PC-9 (cell line): ENCODE data around the gene SSR4. TPM values are rescaled to one million over a fixed set of nuclear protein-coding genes. Genes with fewer than 3 reads are reported as not detected.

Source experiments
- BruUV-seq: library from RNA; stranded (reverse); fragments of 400-500 nt; replicated peaks from 2 replicates; lab custom pipeline; 2021; lab: Mats Ljungman, UMichigan
- CTCF ChIA-PET: fragments of 300-600 bp; sonication (Branson Sonifier 250); formaldehyde crosslinking; loops from one replicate; lab custom pipeline; 2022; ENCODE audit warnings: antibody characterized with exemption; lab: Charles Lee
- POLR2A ChIA-PET: fragments of 300-600 bp; sonication (Branson Sonifier 250); formaldehyde crosslinking; loops from one replicate; lab custom pipeline; 2022; ENCODE audit warnings: antibody characterized with exemption; ENCODE audit not compliant: unreplicated experiment; lab: Charles Lee
- DNase-seq, 2 experiments: peaks; one replicate each; pipeline versions ENCODE4 v3.0.0 to v3.0.0-alpha.2; 2015 to 2022; ENCODE audit warnings: mixed read lengths in 1 of 2
- H2AFZ ChIP-seq: fragments of 200-600 bp; sonication (generic); 2 replicates; pipeline ENCODE4 v1.8.1; 2017; ENCODE audit warnings: antibody characterized with exemption
- H3F3A ChIP-seq: fragments of 200-600 bp; sonication (generic); 2 replicates; pipeline ENCODE4 v1.8.1; 2017; ENCODE audit warnings: antibody characterized with exemption, mild to moderate bottlenecking, low read depth; ENCODE audit not compliant: insufficient read depth
- H3K27ac ChIP-seq: fragments of 200-600 bp; sonication (generic); 2 replicates; pipeline ENCODE4 v1.6.1; 2016; ENCODE audit warnings: mixed run types
- H3K27me3 ChIP-seq: fragments of 200-600 bp; sonication (generic); 2 replicates; pipeline ENCODE4 v1.6.1; 2016; ENCODE audit warnings: low read depth, mixed run types; ENCODE audit not compliant: insufficient read depth
- H3K36me3 ChIP-seq: fragments of 200-600 bp; sonication (generic); 2 replicates; pipeline ENCODE4 v1.6.1; 2016; ENCODE audit warnings: low read depth, mixed run types
- H3K4me1 ChIP-seq: fragments of 200-600 bp; sonication (generic); replicated peaks from 2 replicates; pipeline ENCODE4 v1.6.1; 2016; ENCODE audit warnings: mixed run types; ENCODE audit not compliant: insufficient read depth
- H3K4me2 ChIP-seq: fragments of 200-600 bp; sonication (generic); 2 replicates; pipeline ENCODE4 v1.6.1; 2017; ENCODE audit warnings: mixed run types
- H3K4me3 ChIP-seq: fragments of 200-600 bp; sonication (generic); 2 replicates; pipeline ENCODE4 v1.6.1; 2016; ENCODE audit warnings: mixed run types
- H3K79me2 ChIP-seq: fragments of 200-600 bp; sonication (generic); 2 replicates; pipeline ENCODE4 v1.6.1; 2017; ENCODE audit warnings: low read depth, mixed run types
- H3K9me2 ChIP-seq: fragments of 200-600 bp; sonication (generic); 2 replicates; pipeline ENCODE4 v1.8.1; 2017; ENCODE audit warnings: mild to moderate bottlenecking; ENCODE audit not compliant: insufficient read depth
- H3K9me3 ChIP-seq: fragments of 200-600 bp; sonication (generic); 2 replicates; pipeline ENCODE4 v1.8.1; 2016; ENCODE audit warnings: low read depth; ENCODE audit not compliant: insufficient read depth
- H4K20me1 ChIP-seq: fragments of 200-600 bp; sonication (generic); 2 replicates; pipeline ENCODE4 v1.8.1; 2017; ENCODE audit not compliant: insufficient read depth
- CTCF ChIP-seq: fragments of 200-600 bp; sonication (generic); conservative IDR thresholded peaks from 2 replicates; pipeline ENCODE4 v1.6.1; 2017; ENCODE audit warnings: mixed run types, antibody characterized with exemption, mild to moderate bottlenecking, moderate library complexity
- EZH2 ChIP-seq: fragments of 200-600 bp; sonication (generic); IDR thresholded peaks from 2 replicates; pipeline ENCODE4 v1.8.0; 2017; ENCODE audit warnings: antibody characterized with exemption, low read depth
- intact Hi-C: fragments of 100-400 bp; cut with micrococcal nuclease; formaldehyde crosslinking; loops from one replicate; pipeline ENCODE4 v1.10.0; 2022; ENCODE audit not compliant: unreplicated experiment
- total RNA-seq: library from RNA; stranded (reverse); gene quantifications from 2 replicates; pipeline ENCODE4 v1.2.3, GENCODE V29; 2021

Gene SSR4
- total RNA-seq, 1 experiment from 2014 or later, result 223 TPM

DNA sequence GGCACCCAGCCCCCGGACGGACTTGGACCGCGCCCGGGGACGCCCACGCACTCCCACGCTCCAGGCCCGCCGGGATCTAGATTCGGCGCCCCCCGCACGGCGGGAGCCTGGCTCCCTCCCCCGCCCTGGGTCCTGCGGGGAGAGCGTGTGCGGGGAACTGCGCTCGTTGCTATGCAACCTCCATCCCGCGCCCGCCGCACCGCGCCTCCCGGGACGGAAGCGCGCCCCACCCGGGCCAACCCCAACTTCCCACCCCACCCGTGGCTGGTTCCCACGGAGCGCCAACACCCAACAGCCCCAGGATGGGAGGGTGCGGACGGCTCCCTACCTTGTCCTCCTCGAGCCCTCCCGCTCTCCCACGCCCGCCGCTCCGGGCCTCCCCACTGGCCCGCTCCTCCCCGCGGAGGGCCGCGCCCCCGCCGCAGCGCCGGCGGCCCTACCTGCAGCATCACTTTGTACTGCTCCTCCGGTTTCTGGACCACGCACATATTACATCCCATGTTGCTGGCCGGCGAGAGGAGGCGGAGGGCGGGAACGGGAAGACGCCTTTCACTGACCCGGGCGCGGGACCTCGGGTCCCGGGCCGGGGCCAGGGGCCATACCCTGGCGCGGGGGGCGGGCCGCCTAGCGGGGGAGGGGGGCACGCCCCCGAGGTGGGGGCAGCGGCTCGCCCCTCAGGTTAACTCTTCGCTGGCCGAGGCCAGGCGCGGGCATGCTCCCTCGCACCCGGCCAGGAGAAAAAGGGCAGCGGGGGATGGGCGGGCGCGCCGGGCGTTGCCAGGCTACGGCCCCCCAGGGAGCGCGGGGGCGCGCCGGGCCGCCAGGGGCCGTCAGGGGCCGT is 35.6 kb downstream of the SSR4 start, which contains the start of gene PDZD4:
PDZD4 (minus strand) TSS at position 746 of the 841 bp plus-strand sequence; CDS start at position 500, 246 bp downstream.
- no peak for DNase-seq
- no peaks in the 10 kb centered on the region for H3K36me3 ChIP-seq
- H2AFZ ChIP-seq, result no peak within 1 kb of the TSS
- H3K4me1 ChIP-seq, result no peaks in the 10 kb centered on the region
- no peaks in the 10 kb centered on the region for H4K20me1 ChIP-seq
- ChIA-PET CTCF (no interaction called here), POLR2A (no interaction called here)
- no TSS peak for BruUV-seq
- no peak within 1 kb of the TSS for H3K4me3 ChIP-seq
- no peaks in the 10 kb centered on the region for H3K79me2 ChIP-seq
- no peak within 1 kb of the TSS for H3K27ac ChIP-seq
- intact Hi-C loops, result no loop called here
- no peaks in the 10 kb centered on the region for H3K9me3 ChIP-seq
- no peak within 1 kb of the TSS for H3K4me2 ChIP-seq
- no peak for TF ChIP-seq EZH2
- no peak for TF ChIP-seq CTCF
- no peaks in the 10 kb centered on the region for H3K9me2 ChIP-seq
- peaks cover 40% of the 10 kb centered on the region for H3K27me3 ChIP-seq
- no peaks in the 10 kb centered on the region for H3F3A ChIP-seq

GRCh38 chrX:153830640-153831428 is 36.4 kb downstream of the SSR4 start:
- no peak for DNase-seq
- POLR2A ChIA-PET, result no interaction called here
- Histone ChIP-seq H3K4me3 (no peak overlapping the region), H4K20me1 (no peaks in the 10 kb centered on the region), H3F3A (no peaks in the 10 kb centered on the region), H3K36me3 (no peaks in the 10 kb centered on the region), H3K27me3 (peaks cover 36% of the 10 kb centered on the region), H2AFZ (no peak overlapping the region), H3K79me2 (no peaks in the 10 kb centered on the region), H3K9me2 (no peaks in the 10 kb centered on the region), H3K27ac (no peak overlapping the region), H3K4me2 (no peak overlapping the region), H3K4me1 (no peaks in the 10 kb centered on the region), H3K9me3 (no peaks in the 10 kb centered on the region)
- intact Hi-C loops, result no loop called here
- CTCF ChIA-PET, result no interaction called here
- TF ChIP-seq EZH2, result no peak
- TF ChIP-seq CTCF, result no peak
- BruUV-seq, result no TSS peak

DNA sequence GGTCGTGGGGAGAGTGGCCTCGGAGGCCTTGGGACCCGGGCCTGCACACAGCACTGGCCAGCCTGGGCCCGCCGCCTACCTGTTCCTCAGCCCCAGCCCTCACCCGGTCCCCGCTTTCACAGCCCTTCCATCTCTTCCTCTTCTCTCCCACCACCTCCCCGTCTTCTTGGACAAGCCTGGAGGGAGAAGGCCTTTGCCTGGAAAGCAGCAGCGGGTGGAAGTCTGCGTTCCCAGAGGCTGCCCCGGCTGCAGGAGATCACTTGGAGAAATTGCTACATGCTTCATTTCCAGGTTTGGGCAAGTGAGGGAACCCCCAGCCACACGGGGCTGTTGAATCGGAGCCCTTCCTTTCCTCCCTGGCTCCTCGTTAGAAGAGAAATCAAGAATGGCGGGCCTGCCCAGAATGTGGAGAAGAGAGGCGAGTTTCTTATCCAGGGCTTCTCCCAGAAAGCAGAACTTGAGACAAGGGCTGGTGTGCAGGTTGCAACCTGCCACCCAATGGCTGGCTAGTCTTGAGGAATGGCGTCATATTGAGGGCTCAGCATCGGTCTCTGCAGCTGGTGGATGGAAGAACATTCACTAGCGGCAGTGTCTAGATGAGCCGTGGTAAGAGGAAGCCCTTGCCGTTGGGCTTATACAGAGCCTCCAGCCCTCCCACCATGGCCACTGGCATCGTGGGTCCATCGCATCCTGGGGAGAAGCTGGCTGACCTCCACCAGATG is 37.1 kb downstream of the SSR4 start:
- Histone ChIP-seq H3F3A (no peaks in the 10 kb centered on the region), H3K4me2 (no peak overlapping the region), H3K27me3 (peaks cover 31% of the 10 kb centered on the region), H3K36me3 (no peaks in the 10 kb centered on the region), H3K4me1 (no peaks in the 10 kb centered on the region), H4K20me1 (no peaks in the 10 kb centered on the region), H3K4me3 (no peak overlapping the region), H3K79me2 (no peaks in the 10 kb centered on the region), H3K9me2 (no peaks in the 10 kb centered on the region), H2AFZ (no peak overlapping the region), H3K9me3 (no peaks in the 10 kb centered on the region), H3K27ac (no peak overlapping the region)
- POLR2A ChIA-PET, result no interaction called here
- intact Hi-C loops, result no loop called here
- CTCF ChIA-PET, result no interaction called here
- DNase-seq, result no peak
- BruUV-seq, result no TSS peak
- TF ChIP-seq EZH2 (no peak), CTCF (no peak)
